Measurements from ENCODE around the gene CRAT. TPM values are rescaled to one million over a fixed set of nuclear protein-coding genes. Genes with fewer than 3 reads are reported as not detected.
"Not testable (repeated sequence)": the region's sequence is repeated elsewhere in the genome, so short reads cannot be mapped to it uniquely, and the experiment has no call there.

The CRAT gene
- total RNA-seq, 6 donors from 2014 or later, result 18.5 to 34.3 (median 26.0) TPM

GRCh38 chr9:129135476-129135875 lies 24.9 kb upstream of the CRAT start:
- 91 to 96% methylated on average over 6 of the region's 6 CpGs for WGBS, 2 donors
- TF ChIP-seq POLR2A (IDR thresholded peaks at IDR 0.05), result no peak
- Histone ChIP-seq H3K27me3 (no peaks in the 10 kb centered on the region), H3K4me1 (peaks cover 27 to 34% (median 32%) of the 10 kb centered on the region in 4 donors), H3K36me3 (peaks cover 10 to 65% (median 35%) of the 10 kb centered on the region in 4 donors), H3K9me3 (no peaks in the 10 kb centered on the region), H3K4me3 (no peak overlapping the region), H3K27ac (no peak overlapping the region)
- ATAC-seq (ENCODE audit: low FRiP score in 2 of 2) (no peak), DNase-seq (no peak)

GRCh38 chr9:129133082-129133481 lies 22.5 kb upstream of the CRAT start:
- 80 to 89% methylated on average over 1 to 4 of the region's 4 CpGs for WGBS, 2 donors
- H3K27ac ChIP-seq, result no peak overlapping the region
- H3K4me3 ChIP-seq, result no peak overlapping the region
- H3K36me3 ChIP-seq, result peaks cover 15 to 80% (median 44%) of the 10 kb centered on the region in 4 donors
- no peaks in the 10 kb centered on the region for H3K27me3 ChIP-seq
- DNase-seq, result no peak
- TF ChIP-seq EP300 (IDR thresholded peaks at IDR 0.05), result no peak
- no peak for TF ChIP-seq POLR2AphosphoS5 (IDR thresholded peaks at IDR 0.05)
- no peak for TF ChIP-seq CTCF (IDR thresholded peaks at IDR 0.05)
- TF ChIP-seq POLR2A (IDR thresholded peaks at IDR 0.05), result no peak
- ATAC-seq (ENCODE audit: low FRiP score in 2 of 2), result no peak
- no peaks in the 10 kb centered on the region for H3K9me3 ChIP-seq
- H3K4me1 ChIP-seq, result peaks cover 6 to 15% (median 12%) of the 10 kb centered on the region in 4 donors

- H3K27me3 ChIP-seq, result no peaks in the 10 kb centered on the region
- TF ChIP-seq CTCF (IDR thresholded peaks at IDR 0.05), result peak; percentile 93 to 99 (median 97)
- TF ChIP-seq POLR2AphosphoS5 (IDR thresholded peaks at IDR 0.05), result no peak
- TF ChIP-seq POLR2A (IDR thresholded peaks at IDR 0.05), result no peak
- TF ChIP-seq EP300 (IDR thresholded peaks at IDR 0.05), result no peak
- H3K9me3 ChIP-seq, result no peaks in the 10 kb centered on the region
- peaks cover 6 to 17% (median 11%) of the 10 kb centered on the region in 4 donors for H3K4me1 ChIP-seq
- DNase-seq, result peak; percentile 83 to 91
- ATAC-seq (ENCODE audit: low FRiP score in 2 of 2), result peak; percentile 87 to 95
- no peak overlapping the region for H3K4me3 ChIP-seq
- no peak overlapping the region for H3K27ac ChIP-seq
- peaks cover 14 to 71% (median 37%) of the 10 kb centered on the region in 4 donors for H3K36me3 ChIP-seq
- WGBS, 2 donors, result 42 to 79% methylated on average over 6 to 13 of the region's 13 CpGs
These were observed 20.9 kb upstream of the CRAT start for GRCh38 chr9:129131300-129132145.

GRCh38 chr9:129130791-129131190 lies 20.2 kb upstream of the CRAT start:
- ATAC-seq (ENCODE audit: low FRiP score in 2 of 2) (no peak), DNase-seq (no peak)
- H3K4me1 ChIP-seq, result peaks cover 6 to 18% (median 11%) of the 10 kb centered on the region in 4 donors
- no peaks in the 10 kb centered on the region for H3K9me3 ChIP-seq
- no peak overlapping the region for H3K27ac ChIP-seq
- peaks cover 10 to 68% (median 31%) of the 10 kb centered on the region in 4 donors for H3K36me3 ChIP-seq
- no peak overlapping the region for H3K4me3 ChIP-seq
- no peaks in the 10 kb centered on the region for H3K27me3 ChIP-seq
- no peak for TF ChIP-seq CTCF (IDR thresholded peaks at IDR 0.05)
- no peak for TF ChIP-seq POLR2A (IDR thresholded peaks at IDR 0.05)
- no peak for TF ChIP-seq EP300 (IDR thresholded peaks at IDR 0.05)
- TF ChIP-seq POLR2AphosphoS5 (IDR thresholded peaks at IDR 0.05), result no peak
- 65 to 80% methylated on average over 3 of the region's 3 CpGs for WGBS, 2 donors

GRCh38 chr9:129130271-129130670 lies 19.7 kb upstream of the CRAT start:
- WGBS, 2 donors, result 88 to 90% methylated on average over 7 of the region's 7 CpGs
- H3K4me1 ChIP-seq, result peaks cover 6 to 18% (median 11%) of the 10 kb centered on the region in 4 donors
- H3K9me3 ChIP-seq; H3K27me3 ChIP-seq; H3K27ac ChIP-seq; DNase-seq; ATAC-seq (ENCODE audit: low FRiP score in 2 of 2); H3K4me3 ChIP-seq: not testable (repeated sequence)
- peaks cover 10 to 68% (median 26%) of the 10 kb centered on the region in 4 donors for H3K36me3 ChIP-seq
